ENCODE measurements around the gene CCDC148. TPM values are rescaled to one million over a fixed set of nuclear protein-coding genes. Genes with fewer than 3 reads are reported as not detected.

The CCDC148 gene
- total and polyA plus RNA-seq, 10 of the 15 experiments (the other 5 are each of a cell fraction or from before 2014, with no cell fraction given) = 0.07 to 0.30 (median 0.18) TPM; not detected in 7

DNA sequence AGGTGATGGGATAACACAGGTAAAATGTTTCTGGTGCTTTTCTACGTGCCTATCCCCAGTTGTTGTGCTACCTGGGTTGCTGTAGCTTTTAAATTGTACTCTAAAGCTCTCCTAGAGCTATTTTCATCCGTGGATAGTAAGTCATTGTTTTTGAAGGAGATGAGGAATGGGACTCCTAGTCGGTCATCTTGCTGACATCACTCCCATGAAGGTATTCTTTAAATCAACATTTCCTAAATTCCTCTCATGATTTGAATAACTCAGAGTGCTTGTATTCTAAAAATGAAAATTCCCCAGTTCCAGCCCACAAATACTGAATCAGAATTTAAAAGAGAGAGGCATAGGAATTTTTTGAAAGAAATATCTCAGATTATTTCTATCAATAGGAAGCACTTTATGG is 44.3 kb downstream of the CCDC148 start:
- POLR2A ChIA-PET = no interaction called here
- TF ChIP-seq SUPT20H (IDR thresholded peaks at IDR 0.05; ENCODE audit: borderline replicate concordance, control insufficient read depth, low read depth, low read length) (no peak), TAF1 (IDR thresholded peaks at IDR 0.05; ENCODE audit: borderline replicate concordance, low read depth, low read length) (no peak), IKZF2 (IDR thresholded peaks at IDR 0.05) (no peak), SMAD1 (IDR thresholded peaks at IDR 0.05; ENCODE audit: low read depth, partially characterized antibody) (no peak), MYC (IDR thresholded peaks at IDR 0.05; ENCODE audit: insufficient read depth, insufficient read length, insufficient replicate concordance, low read length, severe bottlenecking) (no peak)
- TF ChIP-seq, protein P1, sequence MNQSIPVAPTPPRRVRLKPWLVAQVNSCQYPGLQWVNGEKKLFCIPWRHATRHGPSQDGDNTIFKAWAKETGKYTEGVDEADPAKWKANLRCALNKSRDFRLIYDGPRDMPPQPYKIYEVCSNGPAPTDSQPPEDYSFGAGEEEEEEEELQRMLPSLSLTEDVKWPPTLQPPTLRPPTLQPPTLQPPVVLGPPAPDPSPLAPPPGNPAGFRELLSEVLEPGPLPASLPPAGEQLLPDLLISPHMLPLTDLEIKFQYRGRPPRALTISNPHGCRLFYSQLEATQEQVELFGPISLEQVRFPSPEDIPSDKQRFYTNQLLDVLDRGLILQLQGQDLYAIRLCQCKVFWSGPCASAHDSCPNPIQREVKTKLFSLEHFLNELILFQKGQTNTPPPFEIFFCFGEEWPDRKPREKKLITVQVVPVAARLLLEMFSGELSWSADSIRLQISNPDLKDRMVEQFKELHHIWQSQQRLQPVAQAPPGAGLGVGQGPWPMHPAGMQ (IDR thresholded peaks at IDR 0.05; ENCODE audit: borderline replicate concordance) = no peak
- TF ChIP-seq, protein P2, sequence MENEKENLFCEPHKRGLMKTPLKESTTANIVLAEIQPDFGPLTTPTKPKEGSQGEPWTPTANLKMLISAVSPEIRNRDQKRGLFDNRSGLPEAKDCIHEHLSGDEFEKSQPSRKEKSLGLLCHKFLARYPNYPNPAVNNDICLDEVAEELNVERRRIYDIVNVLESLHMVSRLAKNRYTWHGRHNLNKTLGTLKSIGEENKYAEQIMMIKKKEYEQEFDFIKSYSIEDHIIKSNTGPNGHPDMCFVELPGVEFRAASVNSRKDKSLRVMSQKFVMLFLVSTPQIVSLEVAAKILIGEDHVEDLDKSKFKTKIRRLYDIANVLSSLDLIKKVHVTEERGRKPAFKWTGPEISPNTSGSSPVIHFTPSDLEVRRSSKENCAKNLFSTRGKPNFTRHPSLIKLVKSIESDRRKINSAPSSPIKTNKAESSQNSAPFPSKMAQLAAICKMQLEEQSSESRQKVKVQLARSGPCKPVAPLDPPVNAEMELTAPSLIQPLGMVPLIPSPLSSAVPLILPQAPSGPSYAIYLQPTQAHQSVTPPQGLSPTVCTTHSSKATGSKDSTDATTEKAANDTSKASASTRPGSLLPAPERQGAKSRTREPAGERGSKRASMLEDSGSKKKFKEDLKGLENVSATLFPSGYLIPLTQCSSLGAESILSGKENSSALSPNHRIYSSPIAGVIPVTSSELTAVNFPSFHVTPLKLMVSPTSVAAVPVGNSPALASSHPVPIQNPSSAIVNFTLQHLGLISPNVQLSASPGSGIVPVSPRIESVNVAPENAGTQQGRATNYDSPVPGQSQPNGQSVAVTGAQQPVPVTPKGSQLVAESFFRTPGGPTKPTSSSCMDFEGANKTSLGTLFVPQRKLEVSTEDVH (IDR thresholded peaks at IDR 0.05; ENCODE audit: low read depth, partially characterized antibody) = no peak
- RAD21 ChIA-PET (ENCODE audit: unreplicated experiment) = no interaction called here

More for the DNA sequence above, 44.3 kb downstream of the CCDC148 start:
- Histone ChIP-seq H3K4me3 (no peak overlapping the region), H3K27ac (ENCODE audit: control insufficient read depth, insufficient read depth) (no peak overlapping the region), H2AFZ (ENCODE audit: control insufficient read depth, low read depth, low read length) (no peak overlapping the region), H4K20me1 (ENCODE audit: control insufficient read depth, insufficient read depth) (no peaks in the 10 kb centered on the region), H3K4me2 (ENCODE audit: control insufficient read depth, insufficient read depth) (no peak overlapping the region), H3K9me3 (replicated peaks; ENCODE audit: control insufficient read depth, insufficient read depth, low read length) (no peaks in the 10 kb centered on the region; the same call in 2 of the 3 replicates), H3K27me3 (replicated peaks in 1 of 2; ENCODE audit: control insufficient read depth in 2 of 2, insufficient read depth in 2 of 2, low read length in 1 of 2) (no peaks in the 10 kb centered on the region), H3K79me2 (ENCODE audit: control insufficient read depth, insufficient read depth, low read length) (no peaks in the 10 kb centered on the region), H3K36me3 (ENCODE audit: control insufficient read depth in 2 of 2, insufficient read depth in 2 of 2, low read length in 1 of 2) (no peaks in the 10 kb centered on the region), H3K9ac (ENCODE audit: control insufficient read depth, insufficient read depth, low read length) (no peak overlapping the region), H3K4me1 (ENCODE audit: control insufficient read depth, insufficient read depth, low read length) (no peaks in the 10 kb centered on the region)
- ATAC-seq (no peak), DNase-seq (ENCODE audit: low read depth, low spot score) (no peak), FAIRE-seq (no peak)
- intact Hi-C loops (cut with micrococcal nuclease; ENCODE audit: unreplicated experiment) = no loop called here
- 2% methylated on average over 3 of the region's 3 CpGs for WGBS (ENCODE audit: insufficient coverage, insufficient replicate concordance, low lambda C conversion rate, missing lambda C conversion rate)
- in situ Hi-C loops (cut with MboI) = no loop called here
- CTCF ChIA-PET = no interaction called here
- no TSS peak for BruUV-seq (replicated peaks)
- SMC1A ChIA-PET (ENCODE audit: uncharacterized antibody, unreplicated experiment) = no interaction called here
